HK-2 (cell line): ENCODE data around the gene FAM193A.
"Not testable (repeated sequence)": the region's sequence is repeated elsewhere in the genome, so short reads cannot be mapped to it uniquely, and the experiment has no call there.

Source experiments
- DNase-seq: peaks from one replicate; pipeline ENCODE4 v3.0.0-alpha.2; 2018; ENCODE audit not compliant: unreplicated experiment

The FAM193A gene

GRCh38 chr4:2574863-2575262, 38.4 kb downstream of the FAM193A start:
- DNase-seq, result no peak

- DNase-seq, result no peak
These were observed 39.8 kb downstream of the FAM193A start for GRCh38 chr4:2576290-2576689.

GRCh38 chr4:2578106-2578505, 41.7 kb downstream of the FAM193A start:
- DNase-seq, result no peak

GRCh38 chr4:2579910-2580309, 43.5 kb downstream of the FAM193A start:
- no peak for DNase-seq

- DNase-seq, result no peak
These were observed 46.6 kb downstream of the FAM193A start for GRCh38 chr4:2583092-2583491.

GRCh38 chr4:2583517-2583916, 47.1 kb downstream of the FAM193A start:
- DNase-seq, result no peak

GRCh38 chr4:2586502-2586901, 50.1 kb downstream of the FAM193A start:
- DNase-seq, result no peak

GRCh38 chr4:2587213-2587823, 50.9 kb downstream of the FAM193A start:
- no peak for DNase-seq

GRCh38 chr4:2588259-2588658, 51.8 kb downstream of the FAM193A start:
- no peak for DNase-seq

GRCh38 chr4:2591189-2591588, 54.7 kb downstream of the FAM193A start:
- DNase-seq, result no peak

GRCh38 chr4:2592014-2592413, 55.6 kb downstream of the FAM193A start:
- not testable (repeated sequence) for DNase-seq

- DNase-seq, result no peak
These were observed 56.1 kb downstream of the FAM193A start for GRCh38 chr4:2592572-2592971.

GRCh38 chr4:2593003-2593402, 56.6 kb downstream of the FAM193A start:
- DNase-seq, result no peak

- DNase-seq, result no peak
These were observed 59.0 kb downstream of the FAM193A start for GRCh38 chr4:2595436-2595835.

- DNase-seq, result no peak
These were observed 59.6 kb downstream of the FAM193A start for GRCh38 chr4:2595952-2596552.

GRCh38 chr4:2596611-2597010, 60.2 kb downstream of the FAM193A start:
- no peak for DNase-seq

GRCh38 chr4:2598511-2599303, 62.3 kb downstream of the FAM193A start:
- no peak for DNase-seq

GRCh38 chr4:2599304-2599654, 62.8 kb downstream of the FAM193A start:
- no peak for DNase-seq

GRCh38 chr4:2600878-2601277, 64.4 kb downstream of the FAM193A start:
- no peak for DNase-seq

- DNase-seq, result no peak
These were observed 68.2 kb downstream of the FAM193A start for GRCh38 chr4:2604614-2605013.

- no peak for DNase-seq
These were observed 70.6 kb downstream of the FAM193A start for GRCh38 chr4:2606960-2607506.

- no peak for DNase-seq
These were observed 71.4 kb downstream of the FAM193A start for GRCh38 chr4:2607822-2608221.

- DNase-seq, result no peak
These were observed 71.8 kb downstream of the FAM193A start for GRCh38 chr4:2608291-2608690.
